ENCODE results near the gene MYOM1. TPM values are rescaled to one million over a fixed set of nuclear protein-coding genes. Genes with fewer than 3 reads are reported as not detected.

Gene MYOM1
- total RNA-seq, 1 donor from 2014 or later = 661 TPM

- Histone ChIP-seq H3K9ac (ENCODE audit: low read depth in 1 of 3, low read length in 3 of 3) (peak within 1 kb of the TSS; percentile 82 to 96 (median 94)), H3K27me3 (ENCODE audit: control insufficient read depth in 3 of 3, insufficient read depth in 3 of 3, low read length in 3 of 3) (no peaks in the 10 kb centered on the region), H3K9me3 (ENCODE audit: control insufficient read depth in 3 of 3, low read length in 3 of 3) (no peaks in the 10 kb centered on the region), H3K4me1 (ENCODE audit: control insufficient read depth in 3 of 3, insufficient read depth in 3 of 3, low read length in 3 of 3) (peaks cover 44 to 70% (median 59%) of the 10 kb centered on the region in 3 donors), H3K4me3 (ENCODE audit: low read length in 3 of 3) (peak within 1 kb of the TSS; percentile 76 to 96 (median 84)), H3K36me3 (ENCODE audit: control insufficient read depth in 3 of 3, insufficient read depth in 3 of 3, low read length in 3 of 3) (peaks cover 12 to 29% (median 22%) of the 10 kb centered on the region in 3 donors), H3K27ac (ENCODE audit: low read depth, low read length) (peak within 1 kb of the TSS; percentile 99)
These were observed 41.8 kb upstream of the MYOM1 start, which contains the start of gene MYL12B for GRCh38 chr18:3261373-3262233. MYL12B (plus strand) TSS chr18:3262133; CDS start chr18:3272899, 10,766 bp downstream.

DNA sequence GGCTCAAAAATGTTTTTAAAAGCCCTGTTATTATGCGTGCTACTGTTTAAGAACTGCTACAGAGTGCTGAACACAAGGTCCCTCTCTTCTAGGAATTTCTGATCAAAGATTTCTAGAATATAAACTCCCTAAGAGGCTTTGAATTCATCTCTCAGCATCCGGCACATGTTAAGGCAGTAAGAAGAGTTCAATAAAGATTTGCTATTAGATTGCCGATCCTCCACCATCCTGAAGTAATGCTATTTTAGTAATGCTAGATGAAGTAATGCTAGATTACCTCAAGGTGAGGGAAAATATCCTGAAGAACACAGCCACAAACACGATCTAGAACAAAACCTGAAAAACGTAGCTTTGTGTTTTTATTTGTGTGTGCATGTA is 41.2 kb upstream of the MYOM1 start:
- H3K27me3 ChIP-seq (ENCODE audit: control insufficient read depth in 3 of 3, insufficient read depth in 3 of 3, low read length in 3 of 3) = no peaks in the 10 kb centered on the region
- peak overlapping the region; percentile 82 to 96 (median 94) for H3K9ac ChIP-seq (ENCODE audit: low read depth in 1 of 3, low read length in 3 of 3)
- H3K36me3 ChIP-seq (ENCODE audit: control insufficient read depth in 3 of 3, insufficient read depth in 3 of 3, low read length in 3 of 3) = peaks cover 12 to 29% (median 22%) of the 10 kb centered on the region in 3 donors
- no peaks in the 10 kb centered on the region for H3K9me3 ChIP-seq (ENCODE audit: control insufficient read depth in 3 of 3, low read length in 3 of 3)
- H3K4me3 ChIP-seq (ENCODE audit: low read length in 3 of 3) = peak overlapping the region; percentile 76 to 96 (median 84)
- H3K4me1 ChIP-seq (ENCODE audit: control insufficient read depth in 3 of 3, insufficient read depth in 3 of 3, low read length in 3 of 3) = peaks cover 38 to 68% (median 55%) of the 10 kb centered on the region in 3 donors
- H3K27ac ChIP-seq (ENCODE audit: low read depth, low read length) = peak overlapping the region; percentile 99

GRCh38 chr18:3257627-3258120 is 37.9 kb upstream of the MYOM1 start:
- H3K27me3 ChIP-seq (ENCODE audit: control insufficient read depth in 3 of 3, insufficient read depth in 3 of 3, low read length in 3 of 3) = no peaks in the 10 kb centered on the region
- peak overlapping the region; percentile 15 to 68 (median 57) for H3K9ac ChIP-seq (ENCODE audit: low read depth in 1 of 3, low read length in 3 of 3)
- H3K36me3 ChIP-seq (ENCODE audit: control insufficient read depth in 3 of 3, insufficient read depth in 3 of 3, low read length in 3 of 3) = peaks cover 39 to 61% (median 45%) of the 10 kb centered on the region in 3 donors
- no peaks in the 10 kb centered on the region for H3K9me3 ChIP-seq (ENCODE audit: control insufficient read depth in 3 of 3, low read length in 3 of 3)
- peak overlapping the region; percentile 99 for H3K27ac ChIP-seq (ENCODE audit: low read depth, low read length)
- H3K4me1 ChIP-seq (ENCODE audit: control insufficient read depth in 3 of 3, insufficient read depth in 3 of 3, low read length in 3 of 3) = peaks cover 18 to 59% (median 42%) of the 10 kb centered on the region in 3 donors
- peak overlapping the region in 1 of 3 donors; percentile 32 for H3K4me3 ChIP-seq (ENCODE audit: low read length in 3 of 3)

DNA sequence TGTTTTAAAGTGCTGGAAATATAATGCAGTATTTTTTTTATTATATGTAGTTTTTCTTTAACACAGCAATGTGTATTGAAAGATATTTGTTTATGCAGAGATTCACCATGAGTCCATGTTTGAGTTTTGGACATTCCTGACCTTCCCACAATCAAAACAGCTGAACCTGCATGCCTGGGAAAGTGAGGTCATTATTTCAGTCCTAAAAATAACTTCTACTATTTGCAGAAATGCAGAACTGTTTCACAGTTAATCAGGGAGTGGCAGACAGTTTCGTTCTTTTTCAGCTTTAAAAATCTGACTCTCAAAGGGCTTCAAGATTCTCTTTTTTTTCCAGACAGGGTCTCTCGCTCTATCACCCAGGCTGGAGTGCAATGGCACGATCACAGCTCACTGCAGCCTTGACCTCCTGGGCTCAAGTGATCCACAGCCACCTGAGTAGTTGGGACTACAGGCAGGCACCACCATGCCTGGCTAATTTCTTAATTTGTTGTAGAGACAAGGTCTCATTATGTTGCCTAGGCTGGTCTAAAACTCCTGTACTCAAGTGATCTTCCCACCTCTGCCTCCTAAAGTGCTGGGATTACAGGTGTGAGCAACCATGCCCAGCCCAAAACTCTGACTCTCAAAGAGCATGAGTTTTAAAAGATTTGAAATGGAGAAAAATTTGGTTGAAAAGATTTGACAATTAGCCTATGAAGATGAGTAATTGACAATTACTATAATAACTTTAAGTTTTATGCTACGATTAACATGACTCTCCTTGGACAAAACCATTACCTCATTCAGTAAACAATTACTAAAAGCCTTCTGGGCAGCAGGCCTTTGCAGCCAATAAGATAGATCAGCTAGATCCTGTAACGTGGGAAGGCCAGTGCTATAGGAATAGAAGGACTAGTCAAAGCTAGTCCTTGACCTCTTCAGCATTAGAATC is 37.2 kb upstream of the MYOM1 start:
- H3K4me3 ChIP-seq (ENCODE audit: low read length in 3 of 3) = peak overlapping the region in 1 of 3 donors; percentile 32
- peak overlapping the region; percentile 99 for H3K27ac ChIP-seq (ENCODE audit: low read depth, low read length)
- peaks cover 39 to 62% (median 45%) of the 10 kb centered on the region in 3 donors for H3K36me3 ChIP-seq (ENCODE audit: control insufficient read depth in 3 of 3, insufficient read depth in 3 of 3, low read length in 3 of 3)
- no peaks in the 10 kb centered on the region for H3K9me3 ChIP-seq (ENCODE audit: control insufficient read depth in 3 of 3, low read length in 3 of 3)
- no peaks in the 10 kb centered on the region for H3K27me3 ChIP-seq (ENCODE audit: control insufficient read depth in 3 of 3, insufficient read depth in 3 of 3, low read length in 3 of 3)
- H3K9ac ChIP-seq (ENCODE audit: low read depth in 1 of 3, low read length in 3 of 3) = peak overlapping the region; percentile 34 to 68 (median 57)
- peaks cover 18 to 63% (median 42%) of the 10 kb centered on the region in 3 donors for H3K4me1 ChIP-seq (ENCODE audit: control insufficient read depth in 3 of 3, insufficient read depth in 3 of 3, low read length in 3 of 3)

DNA sequence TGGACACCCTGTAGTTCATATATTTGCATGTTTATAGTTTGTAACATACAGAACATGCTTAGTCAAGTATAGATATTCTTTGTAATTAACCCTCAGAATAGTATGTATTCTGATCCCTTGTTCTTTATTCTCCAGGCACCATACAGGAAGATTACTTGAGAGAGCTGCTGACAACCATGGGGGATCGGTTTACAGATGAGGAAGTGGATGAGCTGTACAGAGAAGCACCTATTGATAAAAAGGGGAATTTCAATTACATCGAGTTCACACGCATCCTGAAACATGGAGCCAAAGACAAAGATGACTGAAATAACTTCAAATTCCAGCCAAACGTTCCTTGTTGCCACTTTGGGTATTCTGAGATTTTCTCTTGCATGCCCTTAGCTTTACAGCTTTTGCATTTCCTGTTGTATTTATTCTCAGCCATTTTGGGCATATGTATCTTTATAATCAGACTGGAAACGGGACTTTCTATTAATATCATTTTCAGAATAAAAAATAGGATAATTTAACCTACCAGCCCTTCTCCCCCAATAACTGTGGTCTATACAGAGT is 35.9 kb upstream of the MYOM1 start:
- no peaks in the 10 kb centered on the region for H3K9me3 ChIP-seq (ENCODE audit: control insufficient read depth in 3 of 3, low read length in 3 of 3)
- peaks cover 16 to 69% (median 40%) of the 10 kb centered on the region in 3 donors for H3K4me1 ChIP-seq (ENCODE audit: control insufficient read depth in 3 of 3, insufficient read depth in 3 of 3, low read length in 3 of 3)
- H3K27ac ChIP-seq (ENCODE audit: low read depth, low read length) = peak overlapping the region; percentile 99
- H3K9ac ChIP-seq (ENCODE audit: low read depth in 1 of 3, low read length in 3 of 3) = peak overlapping the region in 2 of 3 donors; percentile 57 to 68
- no peaks in the 10 kb centered on the region for H3K27me3 ChIP-seq (ENCODE audit: control insufficient read depth in 3 of 3, insufficient read depth in 3 of 3, low read length in 3 of 3)
- peaks cover 39 to 62% (median 45%) of the 10 kb centered on the region in 3 donors for H3K36me3 ChIP-seq (ENCODE audit: control insufficient read depth in 3 of 3, insufficient read depth in 3 of 3, low read length in 3 of 3)
- peak overlapping the region; percentile 11 to 70 (median 66) for H3K4me3 ChIP-seq (ENCODE audit: low read length in 3 of 3)

DNA sequence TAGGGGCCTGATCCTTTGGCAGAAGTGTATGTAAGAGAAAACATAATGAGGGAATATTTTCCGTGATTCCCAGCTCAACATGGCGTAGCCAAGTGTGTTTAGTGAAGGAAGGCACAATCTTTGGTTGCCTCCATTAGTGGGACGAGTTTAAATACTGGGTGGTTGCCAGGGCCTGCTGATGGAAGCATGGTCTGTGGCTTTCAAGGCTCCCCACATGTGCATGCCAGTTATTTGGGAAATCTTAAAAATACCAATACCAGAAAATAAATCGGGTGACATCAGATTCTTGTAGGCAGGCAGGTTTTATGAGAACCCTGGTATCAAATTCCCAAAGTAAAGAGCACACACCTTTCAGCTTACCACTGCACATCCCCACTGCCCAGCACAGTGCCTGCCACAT is 35.0 kb upstream of the MYOM1 start:
- peak overlapping the region in 2 of 3 donors; percentile 68 to 74 for H3K9ac ChIP-seq (ENCODE audit: low read depth in 1 of 3, low read length in 3 of 3)
- peaks cover 39 to 62% (median 45%) of the 10 kb centered on the region in 3 donors for H3K36me3 ChIP-seq (ENCODE audit: control insufficient read depth in 3 of 3, insufficient read depth in 3 of 3, low read length in 3 of 3)
- H3K9me3 ChIP-seq (ENCODE audit: control insufficient read depth in 3 of 3, low read length in 3 of 3) = no peaks in the 10 kb centered on the region
- H3K27me3 ChIP-seq (ENCODE audit: control insufficient read depth in 3 of 3, insufficient read depth in 3 of 3, low read length in 3 of 3) = no peaks in the 10 kb centered on the region
- H3K4me1 ChIP-seq (ENCODE audit: control insufficient read depth in 3 of 3, insufficient read depth in 3 of 3, low read length in 3 of 3) = peaks cover 17 to 70% (median 39%) of the 10 kb centered on the region in 3 donors
- peak overlapping the region; percentile 99 for H3K27ac ChIP-seq (ENCODE audit: low read depth, low read length)
- peak overlapping the region; percentile 57 to 70 (median 66) for H3K4me3 ChIP-seq (ENCODE audit: low read length in 3 of 3)

GRCh38 chr18:3252843-3253242 is 33.1 kb upstream of the MYOM1 start:
- peaks cover 34 to 45% (median 37%) of the 10 kb centered on the region in 3 donors for H3K36me3 ChIP-seq (ENCODE audit: control insufficient read depth in 3 of 3, insufficient read depth in 3 of 3, low read length in 3 of 3)
- H3K4me1 ChIP-seq (ENCODE audit: control insufficient read depth in 3 of 3, insufficient read depth in 3 of 3, low read length in 3 of 3) = peaks cover 15 to 65% (median 36%) of the 10 kb centered on the region in 3 donors
- peak overlapping the region; percentile 57 to 70 (median 66) for H3K4me3 ChIP-seq (ENCODE audit: low read length in 3 of 3)
- H3K9ac ChIP-seq (ENCODE audit: low read depth in 1 of 3, low read length in 3 of 3) = peak overlapping the region; percentile 68 to 74 (median 73)
- no peaks in the 10 kb centered on the region for H3K9me3 ChIP-seq (ENCODE audit: control insufficient read depth in 3 of 3, low read length in 3 of 3)
- peak overlapping the region; percentile 99 for H3K27ac ChIP-seq (ENCODE audit: low read depth, low read length)
- no peaks in the 10 kb centered on the region for H3K27me3 ChIP-seq (ENCODE audit: control insufficient read depth in 3 of 3, insufficient read depth in 3 of 3, low read length in 3 of 3)

DNA sequence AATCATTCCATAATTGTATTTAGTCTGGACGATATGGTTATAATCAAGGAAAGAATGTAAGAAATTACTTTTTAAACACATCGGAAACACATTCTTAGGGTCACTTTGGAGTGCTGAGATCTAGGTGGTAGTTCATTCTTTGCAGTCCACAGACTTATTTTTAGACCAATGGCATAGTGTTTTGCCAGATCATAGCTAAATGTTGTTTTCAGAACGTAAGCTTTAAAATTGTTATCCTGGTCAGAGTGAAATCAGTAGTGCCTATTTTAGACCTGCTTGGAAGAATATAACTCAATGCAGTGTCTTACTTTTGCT is 32.2 kb upstream of the MYOM1 start:
- peaks cover 6 to 56% (median 27%) of the 10 kb centered on the region in 3 donors for H3K4me1 ChIP-seq (ENCODE audit: control insufficient read depth in 3 of 3, insufficient read depth in 3 of 3, low read length in 3 of 3)
- H3K9me3 ChIP-seq (ENCODE audit: control insufficient read depth in 3 of 3, low read length in 3 of 3) = no peaks in the 10 kb centered on the region
- H3K9ac ChIP-seq (ENCODE audit: low read depth in 1 of 3, low read length in 3 of 3) = peak overlapping the region; percentile 68 to 74 (median 73)
- H3K4me3 ChIP-seq (ENCODE audit: low read length in 3 of 3) = peak overlapping the region; percentile 57 to 70 (median 66)
- H3K27ac ChIP-seq (ENCODE audit: low read depth, low read length) = peak overlapping the region; percentile 99
- H3K27me3 ChIP-seq (ENCODE audit: control insufficient read depth in 3 of 3, insufficient read depth in 3 of 3, low read length in 3 of 3) = no peaks in the 10 kb centered on the region
- H3K36me3 ChIP-seq (ENCODE audit: control insufficient read depth in 3 of 3, insufficient read depth in 3 of 3, low read length in 3 of 3) = peaks cover 27 to 36% (median 27%) of the 10 kb centered on the region in 3 donors
